DND-41 (cell line): ENCODE measurements around the gene SSR3.

Experiments
- CTCF ChIP-seq: IDR thresholded peaks from 2 replicates; pipeline ENCODE4 v1.5.1; 2012; ENCODE audit warnings: borderline replicate concordance, low read length, moderate library complexity, mild to moderate bottlenecking; ENCODE audit not compliant: poor library complexity, severe bottlenecking; ENCODE audit errors: extremely low read depth
- EZH2 ChIP-seq: IDR thresholded peaks from 3 replicates; pipeline ENCODE4 v1.6.1; 2012; ENCODE audit warnings: borderline replicate concordance, low read depth, mild to moderate bottlenecking, moderate library complexity, low read length, inconsistent platforms; ENCODE audit not compliant: severe bottlenecking

GRCh38 chr3:156558389-156558788, 3.5 kb upstream of the SSR3 start:
- TF ChIP-seq EZH2 (no peak), CTCF (no peak)
